OCI-LY1 (cell line): Measurements from ENCODE around the gene PROM2.

Experiments
- CTCF ChIP-seq: fragments of 200-600 bp; sonication (generic), shearing (Covaris generic); IDR thresholded peaks from 2 replicates; pipeline ENCODE4 v1.5.1; 2017; ENCODE audit warnings: mild to moderate bottlenecking, antibody characterized with exemption, low read length, moderate library complexity, mixed read lengths
- EZH2 ChIP-seq: fragments of 200-600 bp; sonication (generic), shearing (Covaris generic); IDR thresholded peaks from 2 replicates; pipeline ENCODE4 v1.8.0; 2017; ENCODE audit warnings: borderline replicate concordance, mixed run types, mild to moderate bottlenecking, antibody characterized with exemption, low read length, moderate library complexity, mixed read lengths

GRCh38 chr2:95282458-95282857 lies 8.2 kb downstream of the PROM2 start:
- TF ChIP-seq EZH2 (no peak), CTCF (no peak)
